HG02571 (cell line): ENCODE data around the gene FAM234A.
"Not testable (repeated sequence)": the region's sequence is repeated elsewhere in the genome, so short reads cannot be mapped to it uniquely, and the experiment has no call there.

Experiments
- ATAC-seq: cut with Tn5 transposase; IDR thresholded peaks from one replicate; pipeline ENCODE4 v1.9.1; 2021; ENCODE audit warnings: mild to moderate bottlenecking, moderate library complexity; ENCODE audit not compliant: unreplicated experiment

Gene FAM234A

DNA sequence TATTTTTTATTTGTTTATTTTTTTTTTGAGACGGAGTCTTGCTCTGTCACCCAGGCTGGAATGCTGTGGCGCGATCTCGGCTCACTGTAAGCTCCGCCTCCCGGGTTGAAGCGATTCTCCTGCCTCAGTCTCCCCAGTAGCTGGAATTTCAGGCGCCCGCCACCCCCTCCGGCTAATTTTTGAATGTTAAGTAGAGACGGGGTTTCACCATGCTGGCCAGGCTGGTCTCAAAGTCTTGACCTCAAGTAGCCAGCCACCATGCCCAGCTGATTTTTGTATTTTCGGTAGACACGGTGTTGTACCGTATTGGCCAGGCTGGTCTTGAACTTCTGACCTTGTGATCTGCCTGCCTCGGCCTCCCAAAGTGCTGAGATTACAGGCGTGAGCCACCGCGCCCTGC lies 4.3 kb upstream of the FAM234A start:
- ATAC-seq: not testable (repeated sequence)

DNA sequence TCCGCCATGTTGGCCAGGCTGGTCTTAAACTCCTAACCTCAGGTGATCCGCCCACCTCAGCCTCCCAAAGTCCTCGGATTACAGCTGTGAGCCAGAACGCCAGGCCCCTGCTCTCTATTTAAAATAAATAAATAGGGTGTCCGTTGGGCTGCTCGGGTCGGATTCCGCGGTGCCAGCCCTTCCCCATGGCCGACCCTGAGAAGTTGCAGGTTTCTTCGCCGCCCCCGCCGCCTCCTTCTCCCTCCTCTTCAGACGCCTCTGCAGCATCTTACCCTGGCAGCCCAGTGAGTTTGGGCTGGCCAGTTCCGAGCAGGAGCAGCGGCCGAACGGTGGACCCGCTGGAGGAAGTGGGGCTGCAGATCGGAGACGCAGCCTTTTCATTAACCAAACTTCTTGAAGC lies 3.7 kb upstream of the FAM234A start:
- no peak for ATAC-seq

DNA sequence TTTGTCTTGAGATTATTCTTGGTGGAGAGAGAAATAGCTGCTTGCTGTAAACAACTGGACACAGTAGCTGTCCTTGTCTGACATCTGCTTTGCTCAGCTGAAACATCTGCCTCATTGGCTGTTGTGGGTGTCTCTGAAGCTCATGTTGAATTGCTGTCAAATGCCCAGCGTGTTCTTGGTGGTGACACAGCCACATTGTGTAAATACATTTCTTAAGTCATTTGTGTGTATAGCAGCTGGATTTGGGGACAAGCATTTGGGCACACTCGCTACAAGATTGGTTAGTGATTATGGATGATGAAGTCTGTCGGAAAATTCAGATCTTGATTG lies 5.3 kb downstream of the FAM234A start:
- no peak for ATAC-seq

DNA sequence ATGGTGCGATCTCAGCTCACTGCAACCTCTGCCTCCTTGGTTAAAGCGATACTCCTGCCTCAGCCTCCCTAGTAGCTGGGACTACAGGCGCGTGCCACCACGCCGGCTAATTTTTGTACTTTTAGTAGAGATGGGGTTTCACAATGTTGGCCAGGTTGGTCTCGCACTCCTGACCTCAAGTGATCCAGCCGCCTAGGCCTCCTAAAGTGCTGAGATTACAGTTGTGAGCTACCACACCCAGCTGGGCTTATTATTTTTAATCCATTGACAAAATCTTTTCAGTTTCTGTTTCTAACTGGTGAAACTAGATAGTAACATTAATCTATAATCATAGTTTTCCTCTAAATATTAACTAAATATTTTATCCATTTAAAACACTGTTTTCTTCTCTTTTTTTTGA lies 5.9 kb downstream of the FAM234A start:
- ATAC-seq: no peak

DNA sequence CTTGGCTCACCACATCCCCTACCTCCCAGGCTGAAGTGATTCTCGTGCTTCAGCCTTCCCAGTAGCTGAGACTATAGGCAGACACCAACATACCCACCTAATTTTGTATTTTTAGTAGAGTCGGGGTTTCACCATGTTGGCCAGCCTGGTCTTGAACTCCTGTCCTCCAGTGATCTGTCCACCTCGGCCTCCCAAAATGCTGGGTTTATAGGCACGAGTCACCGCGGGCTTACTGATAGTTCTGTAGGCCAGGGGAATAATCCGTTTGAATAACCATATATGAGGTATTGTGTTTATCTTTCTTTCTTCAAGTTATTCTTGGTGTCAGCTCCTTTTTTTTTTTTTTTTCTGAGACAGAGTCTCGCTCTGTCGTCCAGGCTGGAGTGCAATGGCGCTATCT lies 7.7 kb downstream of the FAM234A start:
- no peak for ATAC-seq

DNA sequence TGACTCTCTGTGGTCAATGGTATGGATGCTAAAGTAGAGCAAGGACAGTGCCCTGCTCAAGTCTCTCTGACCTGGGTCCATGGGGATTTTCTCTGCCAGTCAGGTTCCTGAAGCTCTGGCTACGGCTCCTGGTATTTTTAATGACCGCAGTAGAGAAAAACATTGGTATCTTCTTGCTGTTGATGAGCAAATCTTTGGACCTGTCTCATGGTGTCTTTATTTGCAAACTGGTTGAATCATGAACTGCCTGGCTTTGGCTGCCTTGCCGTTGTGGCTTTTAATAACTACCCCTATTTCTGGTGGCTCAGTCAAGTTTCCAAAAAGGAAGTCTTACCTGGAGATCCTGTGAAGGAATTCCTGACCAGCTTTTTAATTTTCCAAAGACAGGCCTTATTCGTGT lies 8.7 kb downstream of the FAM234A start:
- ATAC-seq: no peak

DNA sequence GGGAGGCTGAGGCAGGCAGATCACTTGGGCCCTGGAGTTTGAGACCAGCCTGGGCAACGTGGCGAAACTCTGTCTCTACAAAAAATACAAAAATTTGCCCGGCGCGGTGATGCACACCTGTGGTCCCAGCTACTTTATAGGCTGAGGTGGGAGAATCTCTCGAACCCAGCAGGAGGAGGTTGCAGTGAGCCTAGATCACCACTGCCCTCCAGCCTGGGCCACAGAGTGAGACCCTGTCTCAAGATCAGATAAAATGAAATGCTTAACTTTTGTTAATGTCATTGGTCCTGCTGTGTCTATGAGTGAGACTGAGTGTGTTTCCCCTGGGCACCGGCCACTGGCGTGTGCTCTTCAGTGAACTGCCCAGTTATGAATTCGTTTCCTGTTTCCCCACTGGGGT lies 10.5 kb downstream of the FAM234A start:
- no peak for ATAC-seq

DNA sequence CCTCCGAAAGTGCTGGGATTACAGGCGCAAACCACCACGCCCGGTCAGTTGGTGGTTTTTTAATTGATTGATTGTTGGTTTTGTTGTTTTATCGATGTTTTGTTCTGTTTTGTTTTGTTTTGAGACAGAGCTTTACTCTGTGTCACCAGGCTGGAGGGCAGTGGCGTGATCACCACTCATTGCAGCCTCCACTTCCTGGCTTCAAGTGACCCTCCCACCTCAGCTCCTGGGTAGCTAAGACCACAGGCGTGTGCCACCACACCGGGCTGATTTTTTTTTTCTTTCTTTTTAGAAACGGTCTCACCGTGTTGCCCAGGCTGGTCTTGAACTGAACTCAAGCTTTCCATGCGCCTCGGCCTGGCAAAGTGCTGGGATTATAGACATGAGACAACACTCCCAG lies 12.4 kb downstream of the FAM234A start:
- ATAC-seq: no peak

DNA sequence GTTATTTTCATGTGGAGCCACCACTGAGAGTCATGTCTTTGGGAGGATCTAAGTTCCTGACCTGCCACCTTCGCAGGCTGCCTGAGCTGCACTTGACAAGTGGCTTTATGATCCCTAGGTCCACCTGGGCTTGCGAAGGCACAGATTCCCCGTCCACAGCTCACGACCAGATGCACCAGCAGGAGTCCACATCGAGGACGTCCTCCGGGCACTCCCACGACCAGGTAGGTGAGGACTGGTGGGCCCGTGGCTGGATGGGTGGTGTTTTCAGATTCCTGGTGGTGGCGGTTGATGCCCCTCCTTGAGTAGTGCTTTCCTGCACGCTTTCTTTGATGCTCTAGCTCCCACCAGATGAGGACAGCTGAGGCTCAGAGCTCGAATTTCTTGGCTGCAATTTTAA lies 14.8 kb downstream of the FAM234A start:
- no peak for ATAC-seq

DNA sequence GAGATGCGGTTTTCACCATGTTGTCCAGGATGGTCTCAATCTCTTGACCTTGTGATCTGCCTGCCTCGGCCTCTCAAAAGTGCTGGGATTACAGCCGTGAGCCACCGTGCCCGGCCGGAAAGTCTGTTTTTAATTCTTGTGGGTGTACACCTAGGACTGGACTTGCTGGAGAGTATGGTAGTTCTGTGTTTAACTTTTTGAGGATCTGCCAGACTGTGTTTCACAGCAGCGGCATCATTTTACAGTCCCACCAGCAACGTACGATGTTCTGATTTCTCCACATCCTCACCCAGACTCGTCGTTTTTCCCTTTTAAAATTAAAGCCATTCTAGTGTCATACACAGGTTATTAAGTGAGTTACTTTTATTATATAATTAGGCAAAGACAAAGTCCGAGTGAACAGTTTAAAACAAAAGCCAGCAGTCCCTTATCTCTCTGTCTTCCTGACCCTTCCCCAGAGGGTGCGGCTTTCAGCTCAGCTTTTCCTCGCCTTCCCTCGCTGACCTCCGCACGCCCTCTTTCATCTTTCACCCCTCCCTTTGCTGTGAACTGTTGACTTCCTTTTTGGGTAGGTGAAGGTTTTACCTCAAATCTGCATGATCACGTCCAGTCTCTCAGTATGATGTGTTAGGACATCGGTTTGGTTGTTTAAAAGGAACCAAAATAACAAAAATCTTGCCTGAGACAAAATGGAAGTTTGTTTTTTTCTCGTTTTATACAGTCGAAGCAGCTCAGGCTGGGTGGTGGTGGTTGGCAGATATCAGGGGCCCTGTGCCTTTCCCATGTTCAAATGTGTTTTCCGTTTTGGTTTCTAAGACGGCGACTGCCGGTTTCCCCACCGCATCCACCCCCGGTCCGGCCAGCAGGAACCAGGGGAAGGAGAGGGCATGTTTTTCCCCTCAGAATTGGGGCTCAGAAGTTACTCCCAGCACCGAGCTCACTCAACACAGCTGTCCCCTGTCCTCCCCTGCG lies 18.0 kb downstream of the FAM234A start:
- ATAC-seq: no peak

DNA sequence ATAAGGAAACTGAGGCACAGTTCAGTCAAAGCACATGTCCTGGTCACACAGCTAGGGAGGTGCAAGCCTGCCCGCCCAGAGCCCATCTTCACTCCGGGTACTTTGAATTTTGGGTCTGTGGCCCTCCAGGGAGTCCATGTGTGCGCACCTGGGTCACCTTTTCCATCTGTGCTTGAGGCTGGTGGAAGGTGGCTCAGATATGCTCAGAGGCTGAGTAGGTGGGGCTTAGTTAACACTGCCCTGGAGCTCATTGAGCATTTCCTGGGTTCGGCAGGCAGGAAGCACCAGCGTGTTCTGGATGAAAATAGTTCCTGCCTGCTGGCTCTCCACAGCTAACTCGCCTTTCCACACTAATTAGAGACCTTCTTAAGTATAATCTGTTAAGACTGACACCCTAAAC lies 19.2 kb downstream of the FAM234A start:
- no peak for ATAC-seq

DNA sequence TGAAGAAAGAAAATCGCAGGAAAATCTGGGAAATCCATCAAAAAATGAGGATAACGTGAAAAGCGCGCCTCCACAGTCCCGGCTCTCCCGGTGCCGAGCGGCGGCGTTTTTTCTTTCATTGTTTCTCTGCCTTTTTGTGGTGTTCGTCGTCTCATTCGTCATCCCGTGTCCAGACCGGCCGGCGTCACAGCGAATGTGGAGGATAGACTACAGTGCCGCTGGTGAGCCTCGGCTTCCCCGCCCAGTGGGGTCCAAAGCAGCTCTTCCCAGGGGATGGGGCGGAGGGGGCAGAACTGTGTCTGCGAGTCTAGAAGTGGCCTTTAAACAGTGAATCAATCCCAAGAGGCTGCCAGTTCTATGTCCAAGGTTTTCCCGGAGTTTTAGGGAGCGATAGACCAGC lies 19.8 kb downstream of the FAM234A start:
- ATAC-seq: no peak

DNA sequence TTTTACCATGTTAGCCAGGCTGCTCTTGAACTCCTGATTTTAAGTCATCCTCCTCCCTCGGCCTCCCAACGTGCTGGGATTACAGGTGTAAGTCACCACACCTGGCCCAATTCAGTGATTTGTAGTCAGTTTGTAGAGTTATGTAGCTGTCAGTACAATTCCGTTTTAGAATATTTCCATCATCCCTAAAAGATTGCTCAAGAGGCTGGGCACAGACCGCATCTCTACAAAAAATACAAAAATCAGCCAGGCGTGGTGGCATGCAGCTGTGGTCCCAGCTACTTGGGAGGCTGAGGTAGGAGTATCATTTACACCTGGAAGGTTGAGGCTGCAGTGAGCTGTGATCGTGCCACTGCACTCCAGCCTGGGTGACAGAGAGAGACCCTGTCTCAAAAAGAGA lies 20.6 kb downstream of the FAM234A start:
- ATAC-seq: no peak

DNA sequence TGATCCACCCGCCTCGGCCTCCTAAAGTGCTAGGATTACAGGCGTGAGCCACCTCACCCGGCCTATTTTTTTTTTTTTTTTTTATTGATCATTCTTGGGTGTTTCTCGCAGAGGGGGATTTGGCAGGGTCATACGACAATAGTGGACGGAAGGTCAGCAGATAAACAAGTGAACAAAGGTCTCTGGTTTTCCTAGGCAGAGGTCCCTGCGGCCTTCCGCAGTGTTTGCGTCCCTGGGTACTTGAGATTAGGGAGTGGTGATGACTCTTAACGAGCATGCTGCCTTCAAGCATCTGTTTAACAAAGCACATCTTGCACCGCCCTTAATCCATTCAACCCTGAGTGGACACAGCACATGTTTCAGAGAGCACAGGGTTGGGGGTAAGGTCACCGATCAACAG lies 23.5 kb downstream of the FAM234A start:
- ATAC-seq: not testable (repeated sequence)

DNA sequence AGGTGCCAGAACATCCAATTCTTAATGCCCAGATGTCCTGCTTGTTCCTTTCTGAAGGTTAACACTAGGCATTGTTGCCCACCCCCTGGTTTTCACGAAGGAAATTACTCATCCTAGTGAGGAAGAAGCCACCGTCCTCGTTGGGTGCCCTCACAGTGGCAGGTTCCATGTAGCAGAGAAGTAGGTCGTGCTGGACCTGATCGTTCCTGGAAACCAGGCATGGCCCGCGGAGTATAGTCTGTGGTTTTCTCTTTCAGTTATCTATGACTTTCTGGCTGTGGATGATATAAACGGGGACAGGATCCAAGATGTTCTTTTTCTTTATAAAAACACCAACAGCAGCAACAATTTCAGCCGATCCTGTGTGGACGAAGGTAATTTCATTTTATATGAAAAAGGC lies 24.6 kb downstream of the FAM234A start:
- no peak for ATAC-seq

DNA sequence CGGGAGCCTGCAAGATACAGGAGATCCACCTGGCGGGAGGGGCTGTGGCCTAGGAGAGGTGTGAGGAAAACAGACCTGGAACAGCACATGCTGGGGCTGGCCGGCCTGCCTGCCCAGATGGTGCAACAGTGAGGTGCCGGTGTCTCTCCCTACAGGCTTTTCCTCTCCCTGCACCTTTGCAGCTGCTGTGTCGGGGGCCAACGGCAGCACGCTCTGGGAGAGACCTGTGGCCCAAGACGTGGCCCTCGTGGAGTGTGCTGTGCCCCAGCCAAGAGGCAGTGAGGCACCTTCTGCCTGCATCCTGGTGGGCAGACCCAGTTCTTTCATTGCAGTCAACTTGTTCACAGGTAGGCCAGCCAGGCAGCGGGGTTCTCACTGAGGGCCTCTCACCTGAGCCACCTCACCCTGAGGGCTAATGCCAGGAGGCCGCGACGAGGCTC lies 25.2 kb downstream of the FAM234A start:
- ATAC-seq: no peak

DNA sequence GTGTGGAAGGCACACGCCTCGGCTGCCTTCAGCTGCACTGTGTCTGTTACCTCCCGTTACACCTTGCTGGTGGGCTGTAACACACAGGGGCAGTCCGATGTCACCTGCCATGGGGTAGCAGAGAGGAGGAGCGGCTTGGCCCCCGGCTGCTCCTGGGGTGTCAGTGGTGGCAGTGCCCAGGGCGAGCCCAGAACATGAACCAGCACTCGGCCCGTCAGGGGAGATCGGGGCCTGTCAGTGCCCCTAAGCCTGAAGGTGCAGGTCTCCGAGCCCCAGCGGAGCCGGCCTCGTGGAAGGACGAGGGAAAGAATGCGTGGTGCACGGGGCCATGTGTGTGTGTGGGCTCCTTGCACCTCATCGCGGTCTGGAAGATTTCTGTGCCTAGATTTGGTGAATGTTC lies 25.7 kb downstream of the FAM234A start:
- ATAC-seq: no peak

DNA sequence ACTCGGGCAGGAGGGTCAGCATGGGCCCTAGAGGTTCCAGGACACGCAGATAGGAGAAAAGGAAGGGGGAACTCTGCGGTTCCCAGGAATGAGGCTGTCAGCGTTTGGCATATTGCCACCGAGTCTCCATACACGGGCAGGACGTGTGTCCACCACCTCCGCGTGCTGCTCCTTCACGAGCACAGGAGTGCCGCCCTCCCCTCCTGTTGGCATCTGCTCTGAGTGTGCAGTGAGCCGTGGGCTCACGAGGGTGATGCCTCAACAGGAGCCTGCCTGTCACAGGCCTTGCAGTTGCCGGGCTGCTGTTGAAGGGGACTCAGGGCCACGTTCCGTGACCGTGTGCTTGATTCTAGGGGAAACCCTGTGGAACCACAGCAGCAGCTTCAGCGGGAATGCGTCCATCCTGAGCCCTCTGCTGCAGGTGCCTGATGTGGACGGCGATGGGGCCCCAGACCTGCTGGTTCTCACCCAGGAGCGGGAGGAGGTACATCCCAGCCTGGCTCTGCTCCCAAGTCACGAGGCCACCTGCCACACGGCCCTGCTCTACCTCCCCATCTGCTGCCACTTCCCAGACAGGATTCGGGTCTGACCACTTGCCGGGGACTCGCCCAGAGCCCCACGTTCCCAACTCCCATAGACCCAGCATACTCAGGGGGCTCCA lies 26.5 kb downstream of the FAM234A start:
- no peak for ATAC-seq

DNA sequence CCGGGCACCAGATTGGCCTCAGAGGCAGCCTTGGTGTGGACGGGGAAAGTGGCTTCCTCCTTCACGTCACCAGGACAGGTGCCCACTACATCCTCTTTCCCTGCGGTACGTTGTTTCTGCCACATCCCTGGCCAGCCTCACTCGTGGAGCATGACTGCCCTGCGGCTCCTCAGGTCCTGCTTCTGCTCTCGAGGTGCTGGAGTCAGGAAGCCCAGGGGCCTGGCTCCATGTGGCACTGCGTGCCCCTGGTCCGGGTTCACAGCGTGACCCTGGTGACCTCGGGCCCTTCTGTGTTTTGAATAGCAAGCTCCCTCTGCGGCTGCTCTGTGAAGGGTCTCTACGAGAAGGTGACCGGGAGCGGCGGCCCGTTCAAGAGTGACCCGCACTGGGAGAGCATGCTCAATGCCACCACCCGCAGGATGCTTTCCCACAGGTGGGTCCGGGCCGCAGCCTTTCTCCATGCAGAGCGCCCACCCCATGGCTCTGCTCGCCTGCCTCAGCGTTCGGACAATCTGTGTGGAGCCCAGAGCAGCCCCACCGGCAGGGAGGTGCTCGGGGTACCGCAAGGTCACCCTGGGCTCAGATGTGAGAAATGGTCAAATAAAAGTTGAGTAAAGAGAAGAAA lies 27.6 kb downstream of the FAM234A start:
- ATAC-seq: no peak

DNA sequence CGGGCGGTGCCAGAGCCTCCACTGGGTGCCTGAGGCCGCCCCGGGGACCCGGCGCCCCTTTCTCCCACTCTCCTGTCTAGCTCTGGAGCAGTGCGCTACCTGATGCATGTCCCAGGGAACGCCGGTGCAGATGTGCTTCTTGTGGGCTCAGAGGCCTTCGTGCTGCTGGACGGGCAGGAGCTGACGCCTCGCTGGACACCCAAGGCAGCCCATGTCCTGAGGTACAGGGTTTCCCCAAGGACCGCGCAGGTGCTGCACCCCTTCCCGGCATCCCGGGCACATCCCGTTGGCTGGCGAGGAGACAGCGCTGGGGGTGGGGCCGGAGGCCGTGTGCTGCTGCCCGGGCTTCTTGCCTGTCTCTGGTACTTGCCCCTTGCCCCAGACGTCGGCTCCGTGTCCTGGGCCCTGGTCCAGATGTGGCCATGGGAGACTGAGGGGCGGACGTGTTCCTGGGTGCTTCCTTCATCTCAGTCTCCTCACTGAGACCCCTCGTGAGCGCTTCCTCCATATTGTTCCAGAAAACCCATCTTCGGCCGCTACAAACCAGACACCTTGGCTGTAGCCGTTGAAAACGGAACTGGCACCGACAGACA lies 28.7 kb downstream of the FAM234A start:
- no peak for ATAC-seq

DNA sequence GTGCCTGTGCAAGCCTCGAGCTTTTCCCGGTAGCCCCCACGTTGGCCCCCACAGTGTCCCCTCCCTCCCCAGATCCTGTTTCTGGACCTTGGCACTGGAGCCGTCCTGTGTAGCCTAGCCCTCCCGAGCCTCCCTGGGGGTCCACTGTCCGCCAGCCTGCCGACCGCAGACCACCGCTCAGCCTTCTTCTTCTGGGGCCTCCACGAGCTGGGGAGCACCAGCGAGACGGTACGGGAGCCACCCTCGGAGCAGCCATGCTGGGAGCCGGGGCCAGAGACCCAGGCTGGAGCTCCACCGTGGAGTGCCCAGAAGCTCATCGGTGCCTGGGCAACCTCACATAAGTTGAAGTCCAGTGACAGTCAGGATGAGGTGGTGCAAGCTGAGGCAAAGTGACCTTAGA lies 29.3 kb downstream of the FAM234A start:
- ATAC-seq: no peak
